ENCODE data around the gene GABBR2.
"Not testable (repeated sequence)": the region's sequence is repeated elsewhere in the genome, so short reads cannot be mapped to it uniquely, and the experiment has no call there.

GABBR2 gene

DNA sequence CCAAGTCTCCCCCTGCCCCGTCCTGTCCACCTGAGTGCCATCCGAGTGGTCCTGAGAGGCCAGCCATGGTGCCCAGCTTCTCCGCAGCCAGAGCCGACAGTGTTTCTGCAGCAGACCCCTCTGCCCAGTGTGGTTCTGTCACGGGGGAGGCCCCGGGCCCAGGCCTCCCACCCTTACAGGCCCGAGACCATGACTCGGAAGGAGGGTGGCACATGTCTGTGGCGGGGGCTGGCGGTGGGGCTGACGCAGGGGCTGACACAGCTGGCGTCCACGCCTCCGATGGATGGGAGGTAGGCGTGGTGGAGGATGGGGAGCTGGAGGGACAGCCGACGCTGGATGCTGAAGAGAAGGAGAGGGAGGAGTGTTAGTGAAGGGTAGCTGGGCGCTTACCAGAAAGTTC lies 418.3 kb downstream of the GABBR2 start:
- TF ChIP-seq, protein P1, sequence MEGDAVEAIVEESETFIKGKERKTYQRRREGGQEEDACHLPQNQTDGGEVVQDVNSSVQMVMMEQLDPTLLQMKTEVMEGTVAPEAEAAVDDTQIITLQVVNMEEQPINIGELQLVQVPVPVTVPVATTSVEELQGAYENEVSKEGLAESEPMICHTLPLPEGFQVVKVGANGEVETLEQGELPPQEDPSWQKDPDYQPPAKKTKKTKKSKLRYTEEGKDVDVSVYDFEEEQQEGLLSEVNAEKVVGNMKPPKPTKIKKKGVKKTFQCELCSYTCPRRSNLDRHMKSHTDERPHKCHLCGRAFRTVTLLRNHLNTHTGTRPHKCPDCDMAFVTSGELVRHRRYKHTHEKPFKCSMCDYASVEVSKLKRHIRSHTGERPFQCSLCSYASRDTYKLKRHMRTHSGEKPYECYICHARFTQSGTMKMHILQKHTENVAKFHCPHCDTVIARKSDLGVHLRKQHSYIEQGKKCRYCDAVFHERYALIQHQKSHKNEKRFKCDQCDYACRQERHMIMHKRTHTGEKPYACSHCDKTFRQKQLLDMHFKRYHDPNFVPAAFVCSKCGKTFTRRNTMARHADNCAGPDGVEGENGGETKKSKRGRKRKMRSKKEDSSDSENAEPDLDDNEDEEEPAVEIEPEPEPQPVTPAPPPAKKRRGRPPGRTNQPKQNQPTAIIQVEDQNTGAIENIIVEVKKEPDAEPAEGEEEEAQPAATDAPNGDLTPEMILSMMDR (IDR thresholded peaks at IDR 0.05; ENCODE audit: low read depth, low read length, missing control alignments) = no peak
- no peak for DNase-seq (ENCODE audit: low read depth)
- H3K4me3 ChIP-seq (ENCODE audit: low read depth, low read length) = no peak overlapping the region

DNA sequence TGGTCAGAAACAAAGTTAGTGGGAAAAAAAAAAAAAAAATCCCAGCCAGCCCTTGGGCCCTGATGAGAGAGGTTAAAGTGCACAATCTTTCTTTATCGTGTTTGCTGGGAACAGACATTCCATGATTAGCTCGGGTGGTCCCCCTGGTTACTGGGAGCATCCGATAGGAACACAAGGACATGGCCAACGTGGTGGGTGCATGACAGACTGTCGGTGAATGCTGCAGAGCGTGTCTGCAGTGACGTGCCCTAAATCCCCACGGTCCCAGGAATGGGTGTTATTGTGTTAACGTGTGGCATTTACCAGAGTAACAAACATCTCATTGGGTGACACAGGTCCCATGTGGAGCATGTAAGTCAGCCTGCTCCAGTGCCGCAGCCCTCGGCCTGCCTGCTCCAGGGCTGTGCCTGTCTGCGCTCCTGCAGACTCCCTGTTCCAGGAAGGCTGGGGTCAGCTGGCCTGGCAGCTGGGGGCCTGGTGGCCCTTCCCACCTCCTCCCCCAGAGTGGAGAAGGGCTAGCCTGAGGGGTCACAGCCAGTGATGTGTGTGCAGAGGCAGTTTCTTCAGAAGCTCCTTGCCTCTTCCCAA lies 419.0 kb downstream of the GABBR2 start:
- DNase-seq (ENCODE audit: low read depth) = no peak
- TF ChIP-seq, protein P1 (IDR thresholded peaks at IDR 0.05; ENCODE audit: low read depth, low read length, missing control alignments) = no peak
- H3K4me3 ChIP-seq (ENCODE audit: low read depth, low read length) = no peak overlapping the region

DNA sequence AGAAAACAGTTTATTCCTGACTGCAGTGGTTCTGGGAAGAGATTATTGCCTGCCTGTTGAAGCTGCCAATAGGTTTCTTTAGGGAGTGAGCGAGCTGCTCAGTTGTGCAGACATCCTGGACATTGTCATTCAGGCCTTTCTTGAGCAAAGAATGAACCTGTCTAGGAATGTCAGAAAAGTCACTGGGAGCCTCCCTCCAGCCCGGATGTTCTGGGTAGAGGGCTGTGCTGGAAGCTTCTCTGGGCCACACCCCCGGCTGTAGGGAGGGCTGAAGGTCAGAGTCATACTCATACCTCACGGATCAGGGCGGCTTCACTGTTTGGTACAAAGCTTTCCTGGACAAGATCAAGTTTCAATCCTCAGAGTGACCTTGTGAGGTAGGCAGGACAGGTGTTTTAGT lies 419.9 kb downstream of the GABBR2 start:
- no peak for DNase-seq (ENCODE audit: low read depth)
- TF ChIP-seq, protein P1 (IDR thresholded peaks at IDR 0.05; ENCODE audit: low read depth, low read length, missing control alignments) = no peak
- no peak overlapping the region for H3K4me3 ChIP-seq (ENCODE audit: low read depth, low read length)

DNA sequence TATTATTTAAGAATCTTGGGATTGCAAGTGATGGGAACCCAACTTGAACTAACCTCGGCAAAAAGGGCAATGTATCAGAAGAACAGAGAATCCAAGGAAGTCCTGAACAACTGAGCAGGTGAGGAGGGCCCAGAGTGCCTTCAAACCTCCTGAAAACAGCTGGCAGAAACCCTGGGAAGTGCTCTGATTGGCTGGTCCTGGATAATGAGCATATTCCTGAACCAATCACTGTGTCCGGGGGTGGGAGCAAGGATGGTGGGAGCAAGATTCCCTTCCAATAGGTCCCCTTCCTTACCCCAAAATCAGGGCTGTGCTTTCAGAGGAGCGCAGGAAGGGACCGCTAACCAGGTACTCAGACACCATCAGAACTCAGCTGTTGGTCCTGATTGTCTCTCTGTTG lies 421.4 kb downstream of the GABBR2 start:
- TF ChIP-seq, protein P1 (IDR thresholded peaks at IDR 0.05; ENCODE audit: low read depth, low read length, missing control alignments) = no peak
- H3K4me3 ChIP-seq (ENCODE audit: low read depth, low read length) = no peak overlapping the region
- DNase-seq (ENCODE audit: low read depth) = no peak

DNA sequence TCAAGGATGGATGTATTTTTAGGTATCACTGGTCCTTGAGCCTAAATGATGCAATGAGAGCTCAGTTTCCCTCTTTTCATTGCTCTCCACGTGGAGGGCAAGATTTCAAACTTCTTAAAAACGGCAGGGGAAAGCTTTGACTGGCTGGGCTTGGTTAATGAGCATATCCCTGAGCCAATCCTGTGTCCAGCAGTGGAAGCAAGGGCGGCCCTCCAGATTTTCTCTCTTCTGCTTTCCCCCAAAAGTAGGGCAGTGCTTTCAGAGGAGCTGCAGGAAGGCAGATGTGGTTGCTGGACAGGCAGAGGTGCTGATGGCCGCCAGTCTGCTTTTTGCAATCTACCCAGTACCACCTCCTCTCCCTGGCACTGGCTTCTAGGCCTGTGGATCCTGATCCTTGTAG lies 423.3 kb downstream of the GABBR2 start:
- no peak overlapping the region for H3K4me3 ChIP-seq (ENCODE audit: low read depth, low read length)
- no peak for DNase-seq (ENCODE audit: low read depth)
- TF ChIP-seq, protein P1 (IDR thresholded peaks at IDR 0.05; ENCODE audit: low read depth, low read length, missing control alignments) = no peak

DNA sequence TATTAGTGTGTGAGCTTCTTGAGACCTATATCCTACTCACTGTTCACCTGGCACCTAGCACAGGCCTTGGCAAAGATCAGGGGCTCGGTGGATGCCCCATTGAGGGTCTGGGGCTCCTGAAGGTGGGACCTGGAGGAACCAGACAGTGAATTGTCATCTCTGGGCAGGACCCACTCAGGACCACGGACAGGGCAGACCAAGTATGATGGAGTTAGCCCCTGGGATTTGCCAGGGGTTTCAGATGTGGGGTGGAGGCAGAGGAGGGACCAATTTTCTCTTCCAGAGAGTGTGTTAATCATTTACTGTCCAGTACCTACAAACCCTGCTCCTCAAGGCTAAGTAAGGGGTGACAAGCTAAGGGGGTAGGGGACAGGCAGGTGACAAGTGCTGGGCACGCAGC lies 424.0 kb downstream of the GABBR2 start:
- H3K4me3 ChIP-seq (ENCODE audit: low read depth, low read length) = no peak overlapping the region
- TF ChIP-seq, protein P1 (IDR thresholded peaks at IDR 0.05; ENCODE audit: low read depth, low read length, missing control alignments) = no peak
- DNase-seq (ENCODE audit: low read depth) = no peak

DNA sequence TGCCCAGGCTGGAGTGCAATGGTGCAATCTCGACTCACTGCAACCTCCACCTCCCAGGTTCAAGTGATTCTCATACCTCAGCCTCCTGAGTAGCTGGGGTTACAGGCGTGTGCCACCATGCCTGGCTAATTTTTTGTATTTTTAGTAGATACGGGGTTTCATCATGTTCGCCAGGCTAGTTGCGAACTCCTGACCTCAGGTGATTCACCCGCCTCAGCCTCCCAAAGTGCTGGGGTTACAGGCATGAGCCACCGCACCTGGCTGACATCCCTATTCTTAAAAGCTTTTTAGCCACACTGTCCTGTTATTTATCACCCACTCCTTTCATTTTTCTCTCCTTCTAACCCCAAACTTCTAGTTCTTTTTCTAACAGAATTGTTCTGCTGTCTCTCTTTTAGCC lies 425.6 kb downstream of the GABBR2 start:
- not testable (repeated sequence) for DNase-seq (ENCODE audit: low read depth); H3K4me3 ChIP-seq (ENCODE audit: low read depth, low read length)
